ENCODE measurements around the gene SHISA6. TPM values are rescaled to one million over a fixed set of nuclear protein-coding genes. Genes with fewer than 3 reads are reported as not detected.

Gene SHISA6
- total and polyA plus RNA-seq, 2 donors (not counting 1 experiment from before 2014, with no cell fraction given): not detected

DNA sequence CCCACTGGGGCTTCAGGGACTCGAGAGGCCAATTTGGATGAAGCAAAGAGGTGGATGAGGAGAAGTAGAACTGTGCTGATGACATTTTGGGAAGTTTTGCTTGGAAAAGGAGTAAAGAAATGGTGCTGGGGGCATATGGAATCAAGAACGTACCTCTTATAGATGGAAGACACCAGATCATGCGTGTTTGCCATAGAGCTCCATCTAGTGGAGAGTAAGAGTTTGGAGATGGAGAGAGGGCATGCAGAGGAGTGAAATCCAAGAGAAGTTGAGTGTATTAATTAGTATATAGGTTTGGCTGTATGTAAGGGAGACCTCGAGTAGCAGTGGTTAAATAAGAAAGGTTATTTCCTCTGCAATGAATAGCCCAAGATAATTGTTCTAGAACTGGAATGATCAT is 56.0 kb downstream of the SHISA6 start:
- no peak for TF ChIP-seq EZH2 (IDR thresholded peaks at IDR 0.05; ENCODE audit: low read length, missing control alignments)
- TF ChIP-seq, protein P1, sequence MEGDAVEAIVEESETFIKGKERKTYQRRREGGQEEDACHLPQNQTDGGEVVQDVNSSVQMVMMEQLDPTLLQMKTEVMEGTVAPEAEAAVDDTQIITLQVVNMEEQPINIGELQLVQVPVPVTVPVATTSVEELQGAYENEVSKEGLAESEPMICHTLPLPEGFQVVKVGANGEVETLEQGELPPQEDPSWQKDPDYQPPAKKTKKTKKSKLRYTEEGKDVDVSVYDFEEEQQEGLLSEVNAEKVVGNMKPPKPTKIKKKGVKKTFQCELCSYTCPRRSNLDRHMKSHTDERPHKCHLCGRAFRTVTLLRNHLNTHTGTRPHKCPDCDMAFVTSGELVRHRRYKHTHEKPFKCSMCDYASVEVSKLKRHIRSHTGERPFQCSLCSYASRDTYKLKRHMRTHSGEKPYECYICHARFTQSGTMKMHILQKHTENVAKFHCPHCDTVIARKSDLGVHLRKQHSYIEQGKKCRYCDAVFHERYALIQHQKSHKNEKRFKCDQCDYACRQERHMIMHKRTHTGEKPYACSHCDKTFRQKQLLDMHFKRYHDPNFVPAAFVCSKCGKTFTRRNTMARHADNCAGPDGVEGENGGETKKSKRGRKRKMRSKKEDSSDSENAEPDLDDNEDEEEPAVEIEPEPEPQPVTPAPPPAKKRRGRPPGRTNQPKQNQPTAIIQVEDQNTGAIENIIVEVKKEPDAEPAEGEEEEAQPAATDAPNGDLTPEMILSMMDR (conservative IDR thresholded peaks at IDR 0.05 in 1 of 2, IDR thresholded peaks at IDR 0.05 in 1 of 2; ENCODE audit: low read depth in 1 of 2, low read length in 2 of 2): no peak
- no peaks in the 10 kb centered on the region for H3K36me3 ChIP-seq (ENCODE audit: control insufficient read depth, insufficient read depth, low read length)
- H3K27me3 ChIP-seq (ENCODE audit: control insufficient read depth, insufficient read depth, low read length): no peaks in the 10 kb centered on the region
- H3K4me3 ChIP-seq (replicated peaks in 1 of 4; ENCODE audit: control extremely low read depth in 1 of 4, insufficient read depth in 1 of 4, low read depth in 3 of 4, low read length in 4 of 4): no peak overlapping the region
- no peak overlapping the region for H2AFZ ChIP-seq (ENCODE audit: low read length)
- H3K4me2 ChIP-seq (ENCODE audit: extremely low read depth, insufficient read depth, low read length): no peak overlapping the region
- H3K4me1 ChIP-seq (ENCODE audit: control insufficient read depth, extremely low read depth, insufficient read depth, low read length): no peaks in the 10 kb centered on the region
- H3K27ac ChIP-seq (ENCODE audit: insufficient read depth, low read length): no peak overlapping the region
- H3K79me2 ChIP-seq (ENCODE audit: control insufficient read depth, insufficient read depth, low read length): no peaks in the 10 kb centered on the region
- H4K20me1 ChIP-seq (ENCODE audit: control insufficient read depth, extremely low read depth, insufficient read depth, low read length): no peaks in the 10 kb centered on the region
- H3K9me3 ChIP-seq (ENCODE audit: control insufficient read depth, insufficient read depth, low read depth, low read length): no peaks in the 10 kb centered on the region
- no peak overlapping the region for H3K9ac ChIP-seq (ENCODE audit: insufficient read depth, low read length)
- no peak for DNase-seq (ENCODE audit: low read depth in 2 of 2)

DNA sequence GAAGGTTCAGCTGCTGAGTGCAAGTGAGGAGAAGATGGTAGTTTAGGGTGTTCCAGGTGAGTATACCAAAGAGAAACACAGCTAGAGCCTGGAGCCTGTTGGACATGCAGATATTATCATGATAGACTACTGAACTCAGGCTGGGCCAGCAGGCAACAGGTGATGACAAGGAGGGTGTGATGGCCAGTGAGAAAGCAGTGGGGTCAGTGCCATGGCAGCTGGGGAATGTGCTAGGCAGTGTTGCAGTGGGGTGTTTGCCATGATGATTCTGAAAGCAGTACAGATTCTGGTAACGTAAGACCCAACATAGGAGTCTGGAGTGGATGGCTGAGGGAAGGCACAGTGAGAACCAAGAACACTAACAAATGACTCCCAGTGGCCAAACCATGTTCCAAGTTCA is 57.4 kb downstream of the SHISA6 start:
- Histone ChIP-seq H3K9me3 (ENCODE audit: control insufficient read depth, insufficient read depth, low read depth, low read length) (no peaks in the 10 kb centered on the region), H3K9ac (ENCODE audit: insufficient read depth, low read length) (no peak overlapping the region), H3K27ac (ENCODE audit: insufficient read depth, low read length) (no peak overlapping the region), H3K4me2 (ENCODE audit: extremely low read depth, insufficient read depth, low read length) (no peak overlapping the region), H3K36me3 (ENCODE audit: control insufficient read depth, insufficient read depth, low read length) (no peaks in the 10 kb centered on the region), H3K27me3 (ENCODE audit: control insufficient read depth, insufficient read depth, low read length) (no peaks in the 10 kb centered on the region), H3K79me2 (ENCODE audit: control insufficient read depth, insufficient read depth, low read length) (no peaks in the 10 kb centered on the region), H2AFZ (ENCODE audit: low read length) (no peak overlapping the region), H3K4me3 (replicated peaks in 1 of 4; ENCODE audit: control extremely low read depth in 1 of 4, insufficient read depth in 1 of 4, low read depth in 3 of 4, low read length in 4 of 4) (no peak overlapping the region), H4K20me1 (ENCODE audit: control insufficient read depth, extremely low read depth, insufficient read depth, low read length) (no peaks in the 10 kb centered on the region), H3K4me1 (ENCODE audit: control insufficient read depth, extremely low read depth, insufficient read depth, low read length) (no peaks in the 10 kb centered on the region)
- TF ChIP-seq, protein P1 (conservative IDR thresholded peaks at IDR 0.05 in 1 of 2, IDR thresholded peaks at IDR 0.05 in 1 of 2; ENCODE audit: low read depth in 1 of 2, low read length in 2 of 2): no peak
- no peak for DNase-seq (ENCODE audit: low read depth in 2 of 2)

GRCh38 chr17:11300201-11300600 is 59.2 kb downstream of the SHISA6 start:
- Histone ChIP-seq H3K27ac (ENCODE audit: insufficient read depth, low read length) (no peak overlapping the region), H3K9me3 (ENCODE audit: control insufficient read depth, insufficient read depth, low read depth, low read length) (no peaks in the 10 kb centered on the region), H3K36me3 (ENCODE audit: control insufficient read depth, insufficient read depth, low read length) (no peaks in the 10 kb centered on the region), H3K27me3 (ENCODE audit: control insufficient read depth, insufficient read depth, low read length) (no peaks in the 10 kb centered on the region), H3K4me2 (ENCODE audit: extremely low read depth, insufficient read depth, low read length) (no peak overlapping the region), H2AFZ (ENCODE audit: low read length) (no peak overlapping the region), H3K4me1 (ENCODE audit: control insufficient read depth, extremely low read depth, insufficient read depth, low read length) (no peaks in the 10 kb centered on the region), H3K79me2 (ENCODE audit: control insufficient read depth, insufficient read depth, low read length) (no peaks in the 10 kb centered on the region), H3K9ac (ENCODE audit: insufficient read depth, low read length) (no peak overlapping the region), H3K4me3 (replicated peaks in 1 of 4; ENCODE audit: control extremely low read depth in 1 of 4, insufficient read depth in 1 of 4, low read depth in 3 of 4, low read length in 4 of 4) (no peak overlapping the region), H4K20me1 (ENCODE audit: control insufficient read depth, extremely low read depth, insufficient read depth, low read length) (no peaks in the 10 kb centered on the region)
- TF ChIP-seq, protein P1 (conservative IDR thresholded peaks at IDR 0.05 in 1 of 2, IDR thresholded peaks at IDR 0.05 in 1 of 2; ENCODE audit: low read depth in 1 of 2, low read length in 2 of 2): no peak
- no peak for TF ChIP-seq EZH2 (IDR thresholded peaks at IDR 0.05; ENCODE audit: low read length, missing control alignments)
- DNase-seq (ENCODE audit: low read depth in 2 of 2): no peak

Measured in fibroblast of lung (primary cell).